ENCODE measurements around the gene GNE.

- TF ChIP-seq EP300 (IDR thresholded peaks at IDR 0.05; ENCODE audit: borderline replicate concordance) (no peak), REST (IDR thresholded peaks at IDR 0.05; ENCODE audit: low read depth) (no peak), TEAD4 (IDR thresholded peaks at IDR 0.05) (no peak), TAF1 (IDR thresholded peaks at IDR 0.05; ENCODE audit: low read depth) (no peak), EGR1 (IDR thresholded peaks at IDR 0.05) (no peak), CEBPB (IDR thresholded peaks at IDR 0.05) (no peak), USF1 (IDR thresholded peaks at IDR 0.05) (no peak), NFIC (IDR thresholded peaks at IDR 0.05) (no peak), TCF12 (IDR thresholded peaks at IDR 0.05; ENCODE audit: low read depth) (no peak)
Observed at GRCh38 chr9:36258996-36259533, 817 bp upstream of the GNE start.
